Upper lobe of right lung (tissue), 1 donor: ENCODE measurements around the gene GATA5. TPM values are rescaled to one million over a fixed set of nuclear protein-coding genes. Genes with fewer than 3 reads are reported as not detected.

Experiments used
- ATAC-seq: fragments of 200-7000 bp; cut with Tn5 transposase; one replicate; pipeline ENCODE4 v1.9.1; 2020; ENCODE audit warnings: mild to moderate bottlenecking, moderate library complexity
- DNase-seq: peaks from one replicate; pipeline ENCODE4 v3.0.0-alpha.2; 2020
- H3K27ac ChIP-seq: fragments of 200-600 bp; one replicate; pipeline ENCODE4 v1.8.0; 2022
- H3K27me3 ChIP-seq: fragments of 200-600 bp; one replicate; pipeline ENCODE4 v1.8.0; 2022; ENCODE audit warnings: mild to moderate bottlenecking
- H3K36me3 ChIP-seq: fragments of 200-600 bp; one replicate; pipeline ENCODE4 v1.8.0; 2022
- H3K4me1 ChIP-seq: fragments of 200-600 bp; one replicate; pipeline ENCODE4 v1.8.0; 2022
- H3K4me3 ChIP-seq: fragments of 200-600 bp; one replicate; pipeline ENCODE4 v1.8.0; 2022; ENCODE audit warnings: mild to moderate bottlenecking
- H3K9me3 ChIP-seq: fragments of 200-600 bp; one replicate; pipeline ENCODE4 v1.8.0; 2022
- intact Hi-C: fragments of 100-400 bp; cut with DNase I; formaldehyde crosslinking; loops from one replicate; pipeline ENCODE4 v1.11.0; 2022
- long read RNA-seq: library from polyadenylated mRNA; unstranded; transcript quantifications from one replicate; pipeline ENCODE4 v2.0.0, GENCODE V29; 2021
- total RNA-seq: library from RNA; stranded (reverse); fragmentation: NEBNext Ultra II Directional; extraction: Animal tissue kit (Norgen Biotek cat#: 25700); gene quantifications from one replicate; pipeline ENCODE4 v1.2.1, GENCODE V29; 2021
- TF ChIP-seq, protein P1 (sequence below): fragments of 200-600 bp; IDR thresholded peaks from one replicate; pipeline ENCODE4 v1.8.0; 2022; ENCODE audit warnings: antibody characterized with exemption
- donor health status: DM: no; HTN: yes; CAD: no; lungs with severe emphysema.

The GATA5 gene, protein sequence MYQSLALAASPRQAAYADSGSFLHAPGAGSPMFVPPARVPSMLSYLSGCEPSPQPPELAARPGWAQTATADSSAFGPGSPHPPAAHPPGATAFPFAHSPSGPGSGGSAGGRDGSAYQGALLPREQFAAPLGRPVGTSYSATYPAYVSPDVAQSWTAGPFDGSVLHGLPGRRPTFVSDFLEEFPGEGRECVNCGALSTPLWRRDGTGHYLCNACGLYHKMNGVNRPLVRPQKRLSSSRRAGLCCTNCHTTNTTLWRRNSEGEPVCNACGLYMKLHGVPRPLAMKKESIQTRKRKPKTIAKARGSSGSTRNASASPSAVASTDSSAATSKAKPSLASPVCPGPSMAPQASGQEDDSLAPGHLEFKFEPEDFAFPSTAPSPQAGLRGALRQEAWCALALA
- 2.5 TPM for total RNA-seq
- long read RNA-seq, transcript GATA5-201 (7 exons, 2,595 nt) = major isoform, 10 of 15 reads
- long read RNA-seq, partial matches to known transcripts = 3 of 15 reads
- long read RNA-seq, other reads (novel, unspliced or antisense) = 2 of 15 reads

DNA sequence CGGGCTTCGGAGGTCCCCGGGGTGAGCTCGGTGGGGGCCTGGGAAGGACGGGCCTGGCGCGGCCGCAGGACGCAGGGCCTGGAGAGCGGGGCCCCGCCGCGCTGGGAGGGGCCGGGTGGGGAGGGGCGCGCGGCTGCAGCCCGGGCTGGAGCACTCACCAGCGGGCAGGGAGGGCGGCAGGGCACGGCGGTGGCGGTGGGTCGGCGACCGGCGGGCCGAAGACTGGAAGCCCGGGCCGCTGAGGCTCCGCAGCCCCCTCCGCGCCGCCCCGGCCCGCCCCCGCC lies at the start of gene GATA5:
Gene GATA5 (minus strand): TSS at position 224 of the 284 bp plus-strand sequence. CDS start 474 bp downstream, outside the sequence.
- Histone ChIP-seq H3K27ac (peak within 1 kb of the TSS; percentile 47), H3K9me3 (no peaks in the 10 kb centered on the region), H3K4me3 (peak within 1 kb of the TSS; percentile 46), H3K27me3 (peaks cover 73% of the 10 kb centered on the region), H3K4me1 (peaks cover 8% of the 10 kb centered on the region), H3K36me3 (no peaks in the 10 kb centered on the region)
- intact Hi-C loops = no loop called here
- DNase-seq (no peak), ATAC-seq (peak; percentile 5)
- TF ChIP-seq, protein P1, sequence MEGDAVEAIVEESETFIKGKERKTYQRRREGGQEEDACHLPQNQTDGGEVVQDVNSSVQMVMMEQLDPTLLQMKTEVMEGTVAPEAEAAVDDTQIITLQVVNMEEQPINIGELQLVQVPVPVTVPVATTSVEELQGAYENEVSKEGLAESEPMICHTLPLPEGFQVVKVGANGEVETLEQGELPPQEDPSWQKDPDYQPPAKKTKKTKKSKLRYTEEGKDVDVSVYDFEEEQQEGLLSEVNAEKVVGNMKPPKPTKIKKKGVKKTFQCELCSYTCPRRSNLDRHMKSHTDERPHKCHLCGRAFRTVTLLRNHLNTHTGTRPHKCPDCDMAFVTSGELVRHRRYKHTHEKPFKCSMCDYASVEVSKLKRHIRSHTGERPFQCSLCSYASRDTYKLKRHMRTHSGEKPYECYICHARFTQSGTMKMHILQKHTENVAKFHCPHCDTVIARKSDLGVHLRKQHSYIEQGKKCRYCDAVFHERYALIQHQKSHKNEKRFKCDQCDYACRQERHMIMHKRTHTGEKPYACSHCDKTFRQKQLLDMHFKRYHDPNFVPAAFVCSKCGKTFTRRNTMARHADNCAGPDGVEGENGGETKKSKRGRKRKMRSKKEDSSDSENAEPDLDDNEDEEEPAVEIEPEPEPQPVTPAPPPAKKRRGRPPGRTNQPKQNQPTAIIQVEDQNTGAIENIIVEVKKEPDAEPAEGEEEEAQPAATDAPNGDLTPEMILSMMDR = no peak

DNA sequence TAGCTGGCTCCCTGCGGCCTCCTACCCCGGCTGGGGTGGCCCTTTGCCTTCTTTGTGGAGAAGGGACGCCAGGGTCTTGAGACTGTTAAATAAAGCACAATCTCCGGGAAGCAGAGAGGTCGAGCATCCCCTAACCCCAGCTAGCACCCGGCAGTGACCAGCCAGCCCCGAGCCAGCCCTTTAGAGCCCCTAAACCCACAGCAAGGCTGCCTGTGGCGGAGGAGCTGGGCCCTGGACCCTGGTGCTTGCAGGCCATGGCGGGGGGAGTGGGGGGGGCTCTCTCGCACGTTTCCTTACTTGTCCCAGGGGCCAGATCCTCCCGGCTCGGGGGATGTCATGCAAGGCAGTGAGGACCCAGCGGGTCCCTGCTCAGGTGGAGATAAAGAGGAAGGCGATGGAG lies 49.2 kb upstream of the GATA5 start:
- Histone ChIP-seq H3K4me1 (no peaks in the 10 kb centered on the region), H3K27me3 (peaks cover 51% of the 10 kb centered on the region), H3K4me3 (no peak overlapping the region), H3K9me3 (no peaks in the 10 kb centered on the region), H3K27ac (no peak overlapping the region), H3K36me3 (no peaks in the 10 kb centered on the region)
- intact Hi-C loops = no loop called here
- no peak for DNase-seq
- TF ChIP-seq, protein P1 = no peak
- ATAC-seq = no peak

DNA sequence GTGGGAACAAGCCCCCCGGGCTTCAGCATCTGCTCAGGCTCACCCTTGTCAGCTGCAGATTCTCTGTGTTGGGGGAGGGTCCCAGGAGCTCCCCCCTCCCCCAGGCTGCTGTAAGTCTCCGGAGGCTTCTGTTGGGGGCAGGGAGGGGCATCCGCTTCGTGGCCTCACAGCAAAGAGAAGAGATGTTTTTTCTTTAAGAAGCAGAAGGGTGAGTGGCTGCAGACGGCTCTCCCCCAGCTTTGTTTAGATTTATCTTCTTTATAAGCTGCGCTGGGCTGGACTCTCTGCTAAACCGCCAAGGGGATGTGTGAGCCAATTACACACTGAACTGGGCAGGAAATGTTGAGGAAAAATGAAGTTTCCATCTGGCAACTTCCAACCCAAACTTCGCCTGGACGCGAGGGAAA lies 48.7 kb upstream of the GATA5 start:
- H3K27me3 ChIP-seq = peaks cover 51% of the 10 kb centered on the region
- TF ChIP-seq, protein P1 = no peak
- no peak for ATAC-seq

DNA sequence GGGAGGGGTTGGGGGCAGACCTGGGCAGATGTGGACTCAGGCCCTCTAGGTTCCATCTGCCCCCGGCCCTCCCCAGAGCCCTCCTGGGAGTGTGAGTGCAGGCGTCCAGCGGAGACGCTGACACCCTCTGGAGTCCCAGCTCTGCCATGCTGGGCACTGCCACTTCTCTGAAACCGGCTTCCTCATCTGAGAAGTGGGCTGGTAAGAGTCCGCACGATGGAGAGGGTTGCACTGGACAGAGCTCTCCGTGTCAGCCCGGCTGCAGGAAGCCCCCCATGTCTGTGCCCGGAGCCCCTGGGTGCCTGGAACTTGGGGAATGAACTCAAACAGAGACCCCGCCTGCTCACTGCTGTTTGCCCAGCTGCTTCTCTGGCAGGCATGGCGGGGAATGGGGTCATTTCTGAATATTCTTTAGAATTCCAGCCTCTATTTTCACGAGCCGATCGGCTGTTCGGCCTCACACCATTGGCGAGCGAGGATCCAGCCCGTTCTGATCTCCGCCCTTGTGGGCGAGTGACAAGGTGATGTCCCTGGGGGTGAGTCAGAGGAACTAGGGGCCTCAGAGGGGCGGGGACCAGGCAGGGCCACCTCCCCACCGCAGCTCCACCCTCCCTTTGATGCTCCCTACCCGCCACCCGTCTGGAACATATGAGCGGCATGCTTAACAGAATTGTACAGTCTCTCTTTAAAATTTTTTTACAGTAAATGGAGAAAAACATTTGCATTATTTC lies 47.8 kb upstream of the GATA5 start:
- peaks cover 48% of the 10 kb centered on the region for H3K27me3 ChIP-seq
- H3K9me3 ChIP-seq = no peaks in the 10 kb centered on the region
- no peak for DNase-seq
- H3K4me3 ChIP-seq = no peak overlapping the region
- no peak overlapping the region for H3K27ac ChIP-seq
- no peaks in the 10 kb centered on the region for H3K36me3 ChIP-seq
- ATAC-seq = no peak
- TF ChIP-seq, protein P1 = no peak
- no peaks in the 10 kb centered on the region for H3K4me1 ChIP-seq
- intact Hi-C loops = no loop called here

More for the DNA sequence above, 48.7 kb upstream of the GATA5 start:
- Histone ChIP-seq H3K4me1 (no peaks in the 10 kb centered on the region), H3K9me3 (no peaks in the 10 kb centered on the region), H3K27ac (no peak overlapping the region), H3K4me3 (no peak overlapping the region), H3K36me3 (no peaks in the 10 kb centered on the region)
- DNase-seq = no peak
- intact Hi-C loops = no loop called here

DNA sequence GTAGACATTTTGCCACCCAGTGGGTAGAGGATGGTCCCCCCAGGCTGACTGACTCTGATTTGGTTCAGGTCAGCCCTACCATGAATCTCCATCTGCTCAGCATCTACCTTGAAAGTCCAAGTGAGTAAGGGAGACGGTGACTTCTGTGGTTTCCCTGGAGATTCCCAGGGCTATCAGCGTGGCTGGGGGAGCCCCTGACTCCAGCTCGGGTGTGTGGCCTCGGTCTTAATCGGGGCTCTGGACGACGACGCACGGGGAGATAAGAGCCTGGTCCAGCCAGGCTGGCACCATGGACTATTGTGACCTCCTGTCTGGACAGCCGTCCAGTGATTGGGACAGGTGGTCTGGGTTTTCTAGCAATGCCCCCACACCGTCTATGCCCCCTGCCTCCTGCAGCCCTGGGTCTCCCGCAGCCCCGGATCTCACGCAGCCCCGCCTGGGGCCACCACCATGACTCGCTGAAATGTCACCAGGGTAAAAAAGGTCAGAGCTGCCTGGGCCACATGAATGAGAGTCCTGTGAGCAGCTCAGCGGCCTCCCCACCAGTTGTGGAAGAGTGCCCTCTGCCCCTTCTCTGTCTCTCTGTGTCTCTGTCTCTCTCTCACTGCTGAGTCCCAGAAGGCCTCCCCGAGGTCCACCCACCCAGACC lies 47.1 kb upstream of the GATA5 start:
- intact Hi-C loops = no loop called here
- Histone ChIP-seq H3K27me3 (peaks cover 54% of the 10 kb centered on the region), H3K4me1 (no peaks in the 10 kb centered on the region), H3K4me3 (no peak overlapping the region), H3K36me3 (no peaks in the 10 kb centered on the region), H3K27ac (no peak overlapping the region), H3K9me3 (no peaks in the 10 kb centered on the region)
- ATAC-seq (no peak), DNase-seq (no peak)
- TF ChIP-seq, protein P1 = no peak
